Measurements from ENCODE around the gene ECHDC3.

Gene ECHDC3

DNA sequence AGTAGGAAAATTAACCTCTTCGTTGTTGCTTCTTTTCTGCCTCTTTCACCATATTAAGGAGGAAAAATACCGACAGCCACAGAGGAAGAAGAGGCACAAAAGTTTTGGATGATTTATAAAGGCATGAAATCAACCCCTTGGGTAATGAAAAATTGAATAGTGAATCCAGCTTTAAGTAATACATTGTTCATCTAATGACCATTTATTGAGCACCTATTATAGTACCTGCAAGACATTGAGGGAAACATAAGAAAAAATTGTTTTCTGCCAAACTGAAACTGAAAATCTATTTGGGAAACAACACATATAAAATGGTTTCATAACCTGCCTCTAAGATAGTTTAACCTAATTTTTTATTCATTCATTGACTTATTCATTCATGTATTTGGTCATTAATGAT is 8.2 kb downstream of the ECHDC3 start:
- no peak for DNase-seq (ENCODE audit: low read depth in 2 of 2)

DNA sequence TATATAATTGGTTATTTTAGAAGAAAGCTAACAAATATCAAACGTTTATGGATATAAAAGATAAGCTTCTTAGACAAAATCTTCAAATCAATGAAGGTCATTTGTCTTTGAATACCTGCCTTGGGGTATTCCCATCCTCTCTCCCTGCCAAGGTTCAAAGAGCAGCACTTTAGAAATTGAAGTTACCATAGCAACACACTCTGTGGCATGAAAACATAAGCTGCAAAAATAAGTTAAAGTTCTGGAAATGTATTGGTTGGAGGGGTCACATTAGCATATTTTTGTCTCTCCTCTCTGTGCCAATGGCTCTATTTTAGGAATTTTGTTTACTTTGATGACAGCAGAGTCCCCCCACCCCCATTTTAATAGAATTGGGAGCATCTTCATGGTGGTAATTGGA is 12.0 kb downstream of the ECHDC3 start:
- DNase-seq (ENCODE audit: low read depth in 2 of 2), result no peak

DNA sequence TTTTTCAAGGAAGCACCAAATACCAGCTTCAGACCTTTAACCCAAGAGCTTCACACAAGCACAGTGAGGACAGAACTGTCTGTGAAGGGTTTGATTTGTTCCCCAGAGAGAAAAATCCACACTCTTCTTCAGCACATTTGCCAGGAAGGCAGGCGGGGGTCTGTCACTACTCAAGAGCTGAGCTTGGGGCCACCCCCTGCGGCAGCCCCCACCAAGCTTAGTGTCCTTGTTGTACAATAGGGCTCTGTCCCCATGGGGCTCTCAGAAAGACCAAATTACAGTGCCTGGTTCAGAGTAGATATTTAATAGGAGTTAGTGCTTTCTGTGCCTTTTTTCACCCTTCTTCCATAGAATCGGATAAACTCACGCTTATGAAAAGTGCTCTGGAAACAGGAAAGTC is 12.4 kb downstream of the ECHDC3 start:
- DNase-seq (ENCODE audit: low read depth in 2 of 2), result no peak

DNA sequence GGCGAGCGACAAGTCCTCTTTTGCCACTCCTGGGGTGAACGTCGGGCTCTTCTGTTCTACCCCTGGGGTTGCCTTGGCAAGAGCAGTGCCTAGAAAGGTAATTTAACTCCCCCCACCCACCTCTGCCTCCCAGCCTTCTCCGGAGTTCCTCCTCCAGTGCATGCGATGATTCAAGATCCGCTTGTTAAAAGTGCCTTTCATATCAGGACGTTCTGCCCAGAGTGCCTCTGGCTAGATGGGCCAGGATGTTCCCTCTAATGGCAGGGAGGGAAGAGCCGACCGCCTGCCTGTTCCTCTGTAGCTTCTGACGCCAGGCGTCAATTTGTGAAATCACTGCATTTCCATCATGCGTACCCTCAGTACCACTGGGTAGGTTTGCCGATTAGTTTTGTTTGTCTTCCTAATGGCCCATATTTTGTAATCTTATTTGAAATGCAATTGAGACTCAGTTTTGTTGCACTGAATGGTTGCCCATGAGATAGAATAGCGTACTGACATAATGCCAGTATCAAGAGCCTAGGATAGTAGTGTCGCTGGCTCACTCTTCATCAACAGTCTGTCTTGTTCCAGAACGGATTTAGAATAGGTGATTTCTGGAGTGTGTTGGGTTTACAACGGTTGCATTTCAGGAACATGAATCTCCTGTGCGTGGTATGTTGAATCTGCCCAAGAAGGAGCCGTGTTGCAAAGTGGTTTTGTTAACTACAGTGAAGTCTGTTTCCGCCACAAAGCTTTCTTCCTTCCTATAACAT is 13.5 kb downstream of the ECHDC3 start:
- DNase-seq (ENCODE audit: low read depth in 2 of 2), result no peak

GRCh38 chr10:11756766-11757315 is 14.7 kb downstream of the ECHDC3 start:
- DNase-seq (ENCODE audit: low read depth in 2 of 2), result no peak

- DNase-seq (ENCODE audit: low read depth in 2 of 2), result no peak
Observed at GRCh38 chr10:11757454-11757820, 15.3 kb downstream of the ECHDC3 start.

DNA sequence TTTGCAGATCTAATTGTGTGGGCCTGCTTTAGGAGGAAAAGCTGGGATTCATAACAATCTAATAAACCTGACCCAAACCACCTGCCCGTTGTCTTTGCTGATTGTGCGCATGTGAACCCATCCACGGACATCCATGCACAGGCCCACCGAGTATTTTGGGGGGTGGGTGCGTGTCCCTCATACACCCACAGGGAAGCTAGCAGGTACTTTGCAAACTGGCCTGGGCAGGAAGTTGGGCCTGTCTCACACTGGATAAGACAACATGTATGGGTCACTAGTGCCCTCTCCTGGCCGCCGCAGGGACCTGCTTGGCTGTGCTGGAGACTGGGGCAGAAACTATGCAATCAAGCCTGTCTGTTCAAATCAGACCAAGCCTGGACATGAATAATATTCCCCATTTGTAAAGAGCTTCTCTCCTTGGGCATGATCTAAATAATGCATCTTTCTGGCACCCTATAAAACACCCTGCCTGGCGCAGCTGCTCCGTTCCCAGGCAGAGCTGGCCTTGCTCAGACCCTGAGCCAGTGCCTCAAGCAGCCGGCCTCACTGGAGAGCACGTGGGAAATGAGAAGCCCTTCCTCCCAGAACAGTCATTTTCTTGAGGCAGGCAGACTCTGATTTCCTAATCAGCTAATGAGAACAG is 15.8 kb downstream of the ECHDC3 start:
- DNase-seq (ENCODE audit: low read depth in 2 of 2), result peak; percentile 68 to 88

- DNase-seq (ENCODE audit: low read depth in 2 of 2), result no peak
Observed at GRCh38 chr10:11758527-11759236, 16.5 kb downstream of the ECHDC3 start.

DNA sequence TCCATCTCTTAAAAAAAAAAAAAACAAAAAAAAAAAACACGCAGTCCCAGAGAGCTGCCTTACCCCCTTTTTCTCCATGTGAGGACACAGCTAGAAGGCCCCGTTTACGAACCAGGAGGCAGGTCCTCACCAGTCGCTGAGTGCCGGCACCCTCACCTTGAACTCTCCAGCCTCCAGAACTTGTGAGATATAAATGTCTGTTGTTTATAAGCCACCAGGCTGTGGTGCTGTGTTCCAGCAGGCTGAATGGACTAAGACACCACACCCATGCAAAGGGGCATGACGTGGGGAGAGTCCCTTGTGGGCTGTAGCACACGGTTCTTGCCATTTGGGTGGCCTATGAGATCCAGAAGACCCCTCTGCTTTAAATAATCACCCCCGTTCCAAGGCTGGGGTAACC is 17.2 kb downstream of the ECHDC3 start:
- no peak for DNase-seq (ENCODE audit: low read depth in 2 of 2)

DNA sequence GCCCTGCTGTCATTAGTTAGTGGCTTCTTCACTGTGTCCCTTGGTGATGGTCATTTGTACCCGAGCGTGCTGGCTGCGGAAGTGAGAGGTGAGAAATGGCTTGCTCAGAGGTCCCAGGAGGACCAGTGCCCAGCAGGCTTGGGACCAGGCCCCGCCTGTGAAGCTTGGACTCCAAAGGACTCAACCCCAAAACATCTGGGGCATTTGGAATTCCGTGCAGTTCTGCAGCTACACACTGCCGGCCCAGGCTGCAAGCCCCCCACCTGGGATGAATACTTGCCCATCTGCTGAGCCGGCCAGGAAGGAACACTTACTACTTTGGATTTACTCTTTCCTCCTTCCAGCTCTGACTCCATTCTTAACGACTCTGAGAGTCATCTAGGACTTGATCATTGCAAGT is 18.0 kb downstream of the ECHDC3 start:
- no peak for DNase-seq (ENCODE audit: low read depth in 2 of 2)

- DNase-seq (ENCODE audit: low read depth in 2 of 2), result no peak
Observed at GRCh38 chr10:11760861-11761260, 18.7 kb downstream of the ECHDC3 start.

DNA sequence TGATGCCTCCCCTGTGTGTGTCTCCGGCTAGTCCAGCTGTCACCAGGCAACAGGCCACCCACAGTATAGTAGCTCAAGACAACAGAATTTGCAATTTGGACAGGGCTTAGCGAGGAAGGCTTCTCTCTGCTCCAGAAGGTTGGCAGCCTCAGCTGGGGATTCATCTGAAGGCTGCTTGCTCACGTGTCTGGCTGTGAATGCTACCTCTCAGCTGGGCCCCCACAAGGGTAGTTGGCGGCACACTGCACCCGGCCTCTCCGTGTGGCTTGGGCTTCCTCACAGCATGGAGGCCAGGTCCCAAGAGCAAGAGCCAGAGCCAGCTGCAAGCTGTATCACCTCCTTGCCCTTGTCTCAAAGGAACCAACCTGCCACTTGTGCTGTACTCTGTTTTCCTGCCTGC is 19.2 kb downstream of the ECHDC3 start:
- DNase-seq (ENCODE audit: low read depth in 2 of 2), result no peak

- no peak for DNase-seq (ENCODE audit: low read depth in 2 of 2)
Observed at GRCh38 chr10:11762706-11763500, 20.7 kb downstream of the ECHDC3 start.

GRCh38 chr10:11763501-11763861 is 21.3 kb downstream of the ECHDC3 start:
- DNase-seq (ENCODE audit: low read depth in 2 of 2), result no peak

GRCh38 chr10:11765141-11765540 is 23.0 kb downstream of the ECHDC3 start:
- no peak for DNase-seq (ENCODE audit: low read depth in 2 of 2)

DNA sequence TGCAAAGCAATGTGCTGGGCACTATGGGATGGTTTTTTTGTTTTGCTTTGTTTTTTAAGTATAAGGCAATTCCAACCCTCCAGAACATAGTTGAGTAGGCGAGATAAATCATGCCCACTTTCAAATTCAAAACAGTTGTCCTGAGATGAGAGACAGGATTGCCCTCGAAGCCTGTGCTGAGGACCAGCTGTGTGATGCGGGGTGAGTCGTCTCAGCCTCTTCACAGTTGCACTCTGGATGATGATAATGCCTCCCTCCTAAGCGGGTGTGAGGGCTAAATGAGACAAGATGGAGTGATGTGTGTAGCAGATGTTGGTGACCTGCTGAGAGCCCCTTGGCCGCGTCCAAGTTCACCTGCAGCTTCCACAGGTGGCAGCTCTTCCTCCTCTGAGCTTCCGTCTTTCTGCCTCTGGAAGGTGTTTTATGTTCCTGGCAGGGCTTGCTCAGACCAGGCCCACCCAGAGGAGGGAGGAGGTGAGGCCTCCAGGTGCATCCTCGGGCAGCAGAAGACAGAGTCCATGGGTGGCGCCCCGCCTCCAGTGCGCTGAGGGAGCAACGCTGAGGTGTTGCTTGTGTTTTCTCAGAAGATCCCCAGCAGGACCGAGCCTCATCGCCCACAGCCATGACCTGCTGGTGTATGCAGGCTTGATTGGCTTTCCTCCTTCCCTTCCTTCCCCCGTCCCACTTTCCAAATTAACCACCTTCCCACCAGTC is 30.6 kb downstream of the ECHDC3 start:
- DNase-seq (ENCODE audit: low read depth in 2 of 2), result no peak

GRCh38 chr10:11773761-11774441 is 31.7 kb downstream of the ECHDC3 start:
- no peak for DNase-seq (ENCODE audit: low read depth in 2 of 2)

- no peak for DNase-seq (ENCODE audit: low read depth in 2 of 2)
Observed at GRCh38 chr10:11775412-11775811, 33.2 kb downstream of the ECHDC3 start.

- DNase-seq (ENCODE audit: low read depth in 2 of 2), result no peak
Observed at GRCh38 chr10:11776080-11776479, 33.9 kb downstream of the ECHDC3 start.

- DNase-seq (ENCODE audit: low read depth in 2 of 2), result no peak
Observed at GRCh38 chr10:11781114-11781513, 38.9 kb downstream of the ECHDC3 start.

Measured in stimulated activated CD4-positive, alpha-beta T cell treated with anti-CD3 and anti-CD28 coated beads, Interleukin-12 subunit alpha, Interleukin-12 subunit beta, amount 100 ng/mL, for 24 hours (primary cell).